CD4-positive, alpha-beta T cell treated with Interleukin-17A for 1 hour (primary cell): Measurements from ENCODE around the gene ISG20L2.

ENCODE experiments used
- DNase-seq: peaks from one replicate; pipeline ENCODE4 v3.0.0-alpha.2; 2020

Gene ISG20L2

GRCh38 chr1:156684227-156684782 is 44.3 kb downstream of the ISG20L2 start:
- peak; percentile 34 for DNase-seq

GRCh38 chr1:156682166-156682890 is 46.2 kb downstream of the ISG20L2 start:
- no peak for DNase-seq

- no peak for DNase-seq
These were observed 47.2 kb downstream of the ISG20L2 start for GRCh38 chr1:156681196-156681960.

- DNase-seq: no peak
These were observed 48.5 kb downstream of the ISG20L2 start for GRCh38 chr1:156680056-156680455.

GRCh38 chr1:156677616-156678596 is 50.7 kb downstream of the ISG20L2 start:
- peak; percentile 52 for DNase-seq

- no peak for DNase-seq
These were observed 51.5 kb downstream of the ISG20L2 start, which contains the start of gene NES for GRCh38 chr1:156676820-156677615. Gene NES (minus strand): TSS chr1:156677407. CDS start chr1:156677264, 143 bp downstream.

- DNase-seq: no peak
These were observed 52.3 kb downstream of the ISG20L2 start for GRCh38 chr1:156676114-156676819.

GRCh38 chr1:156675210-156676113 is 53.1 kb downstream of the ISG20L2 start:
- no peak for DNase-seq

GRCh38 chr1:156673387-156674121 is 55.0 kb downstream of the ISG20L2 start:
- DNase-seq: no peak
